HL-60 (cell line): ENCODE measurements around the gene USP48.

ENCODE experiments used
- GABPA ChIP-seq: IDR thresholded peaks from 2 replicates; pipeline ENCODE4 v1.6.1; 2012; ENCODE audit warnings: low read depth
- POLR2AphosphoS5 ChIP-seq: IDR thresholded peaks from 2 replicates; pipeline ENCODE4 v1.6.1; 2012; ENCODE audit warnings: low read depth
- SPI1 ChIP-seq: IDR thresholded peaks from 2 replicates; pipeline ENCODE4 v1.6.1; 2012; ENCODE audit warnings: low read depth, mild to moderate bottlenecking, borderline replicate concordance
- TF ChIP-seq, protein P1 (sequence below): IDR thresholded peaks from one replicate; pipeline ENCODE4 v1.5.1; 2011; ENCODE audit warnings: low read length, control low read depth, inconsistent platforms; ENCODE audit not compliant: insufficient read depth
- TF ChIP-seq, protein P2 (sequence below): IDR thresholded peaks from 2 replicates; pipeline ENCODE4 v1.6.1; 2012; ENCODE audit warnings: low read depth; ENCODE audit not compliant: insufficient replicate concordance

DNA sequence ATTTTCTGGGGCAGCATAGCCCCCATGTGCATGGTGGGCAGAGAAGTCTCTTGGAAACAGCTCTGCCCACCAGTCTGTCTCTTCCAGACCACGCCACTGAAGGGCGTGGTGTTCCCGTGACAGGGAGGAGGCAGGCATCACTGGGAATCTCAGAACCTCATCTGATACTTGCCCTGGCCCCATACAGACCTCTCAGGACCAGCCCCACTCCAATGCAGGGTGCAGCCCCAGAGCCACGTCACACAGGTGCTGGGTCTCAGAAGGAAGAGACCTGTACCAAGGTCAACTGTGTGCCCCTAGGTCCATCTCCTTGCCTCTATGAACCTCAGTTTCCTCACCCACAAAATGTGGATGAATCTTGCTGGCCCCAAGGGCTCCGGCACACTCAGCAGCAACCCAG, 121.1 kb downstream of the USP48 start:
- TF ChIP-seq, protein P1, sequence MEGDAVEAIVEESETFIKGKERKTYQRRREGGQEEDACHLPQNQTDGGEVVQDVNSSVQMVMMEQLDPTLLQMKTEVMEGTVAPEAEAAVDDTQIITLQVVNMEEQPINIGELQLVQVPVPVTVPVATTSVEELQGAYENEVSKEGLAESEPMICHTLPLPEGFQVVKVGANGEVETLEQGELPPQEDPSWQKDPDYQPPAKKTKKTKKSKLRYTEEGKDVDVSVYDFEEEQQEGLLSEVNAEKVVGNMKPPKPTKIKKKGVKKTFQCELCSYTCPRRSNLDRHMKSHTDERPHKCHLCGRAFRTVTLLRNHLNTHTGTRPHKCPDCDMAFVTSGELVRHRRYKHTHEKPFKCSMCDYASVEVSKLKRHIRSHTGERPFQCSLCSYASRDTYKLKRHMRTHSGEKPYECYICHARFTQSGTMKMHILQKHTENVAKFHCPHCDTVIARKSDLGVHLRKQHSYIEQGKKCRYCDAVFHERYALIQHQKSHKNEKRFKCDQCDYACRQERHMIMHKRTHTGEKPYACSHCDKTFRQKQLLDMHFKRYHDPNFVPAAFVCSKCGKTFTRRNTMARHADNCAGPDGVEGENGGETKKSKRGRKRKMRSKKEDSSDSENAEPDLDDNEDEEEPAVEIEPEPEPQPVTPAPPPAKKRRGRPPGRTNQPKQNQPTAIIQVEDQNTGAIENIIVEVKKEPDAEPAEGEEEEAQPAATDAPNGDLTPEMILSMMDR: no peak
- TF ChIP-seq POLR2AphosphoS5 (no peak), GABPA (no peak), SPI1 (no peak)
- TF ChIP-seq, protein P2, sequence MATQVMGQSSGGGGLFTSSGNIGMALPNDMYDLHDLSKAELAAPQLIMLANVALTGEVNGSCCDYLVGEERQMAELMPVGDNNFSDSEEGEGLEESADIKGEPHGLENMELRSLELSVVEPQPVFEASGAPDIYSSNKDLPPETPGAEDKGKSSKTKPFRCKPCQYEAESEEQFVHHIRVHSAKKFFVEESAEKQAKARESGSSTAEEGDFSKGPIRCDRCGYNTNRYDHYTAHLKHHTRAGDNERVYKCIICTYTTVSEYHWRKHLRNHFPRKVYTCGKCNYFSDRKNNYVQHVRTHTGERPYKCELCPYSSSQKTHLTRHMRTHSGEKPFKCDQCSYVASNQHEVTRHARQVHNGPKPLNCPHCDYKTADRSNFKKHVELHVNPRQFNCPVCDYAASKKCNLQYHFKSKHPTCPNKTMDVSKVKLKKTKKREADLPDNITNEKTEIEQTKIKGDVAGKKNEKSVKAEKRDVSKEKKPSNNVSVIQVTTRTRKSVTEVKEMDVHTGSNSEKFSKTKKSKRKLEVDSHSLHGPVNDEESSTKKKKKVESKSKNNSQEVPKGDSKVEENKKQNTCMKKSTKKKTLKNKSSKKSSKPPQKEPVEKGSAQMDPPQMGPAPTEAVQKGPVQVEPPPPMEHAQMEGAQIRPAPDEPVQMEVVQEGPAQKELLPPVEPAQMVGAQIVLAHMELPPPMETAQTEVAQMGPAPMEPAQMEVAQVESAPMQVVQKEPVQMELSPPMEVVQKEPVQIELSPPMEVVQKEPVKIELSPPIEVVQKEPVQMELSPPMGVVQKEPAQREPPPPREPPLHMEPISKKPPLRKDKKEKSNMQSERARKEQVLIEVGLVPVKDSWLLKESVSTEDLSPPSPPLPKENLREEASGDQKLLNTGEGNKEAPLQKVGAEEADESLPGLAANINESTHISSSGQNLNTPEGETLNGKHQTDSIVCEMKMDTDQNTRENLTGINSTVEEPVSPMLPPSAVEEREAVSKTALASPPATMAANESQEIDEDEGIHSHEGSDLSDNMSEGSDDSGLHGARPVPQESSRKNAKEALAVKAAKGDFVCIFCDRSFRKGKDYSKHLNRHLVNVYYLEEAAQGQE: no peak
